ENCODE measurements around the gene GRM1.

GRM1 gene

DNA sequence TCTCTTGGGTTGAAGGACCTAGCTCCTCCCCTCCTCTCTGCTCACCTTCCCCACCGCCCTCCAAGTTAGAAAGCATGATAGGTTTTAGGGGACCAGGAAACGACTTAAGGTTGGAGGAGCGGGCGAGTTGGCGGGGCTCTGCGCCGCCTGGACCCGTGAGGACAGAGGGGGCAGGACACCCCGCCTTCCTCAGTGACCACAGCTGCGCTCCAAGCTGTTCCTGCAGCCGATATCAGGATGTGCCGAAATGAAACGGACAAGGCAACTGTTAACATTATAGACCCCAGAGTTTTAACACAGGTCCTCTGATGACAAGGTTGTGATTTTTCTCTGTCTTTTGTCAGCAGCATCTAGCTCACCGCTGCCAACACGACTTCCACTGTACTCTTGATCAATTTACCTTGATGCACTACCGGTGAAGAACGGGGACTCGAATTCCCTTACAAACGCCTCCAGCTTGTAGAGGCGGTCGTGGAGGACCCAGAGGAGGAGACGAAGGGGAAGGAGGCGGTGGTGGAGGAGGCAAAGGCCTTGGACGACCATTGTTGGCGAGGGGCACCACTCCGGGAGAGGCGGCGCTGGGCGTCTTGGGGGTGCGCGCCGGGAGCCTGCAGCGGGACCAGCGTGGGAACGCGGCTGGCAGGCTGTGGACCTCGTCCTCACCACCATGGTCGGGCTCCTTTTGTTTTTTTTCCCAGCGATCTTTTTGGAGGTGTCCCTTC, at the start of gene GRM1:
Gene GRM1 (plus strand): TSS at position 212 of the 722 bp plus-strand sequence. CDS start 456 bp downstream, at position 668.
- DNase-seq (ENCODE audit: low spot score), result no peak

- DNase-seq (ENCODE audit: low spot score), result no peak
Measured at GRCh38 chr6:146009338-146009737, 19.5 kb upstream of the GRM1 start.

DNA sequence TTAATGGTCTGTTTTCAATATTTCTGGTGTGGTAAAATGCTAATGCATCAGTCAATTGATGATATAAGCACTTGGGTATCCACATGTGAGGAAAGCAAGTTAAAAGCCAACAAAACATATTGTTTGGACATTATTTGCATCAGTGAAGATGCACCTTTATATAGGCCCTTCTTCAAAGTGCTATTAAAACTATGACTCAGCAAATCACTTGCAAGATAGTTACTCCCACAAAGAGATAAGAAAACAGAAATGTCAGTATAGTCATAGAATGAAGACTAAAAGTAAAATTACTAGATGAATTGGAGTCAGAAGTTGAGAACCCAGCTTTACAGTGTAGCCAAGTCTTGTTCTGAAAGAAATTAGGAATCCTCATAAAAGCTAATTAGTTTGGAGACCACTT, 14.6 kb upstream of the GRM1 start:
- DNase-seq (ENCODE audit: low spot score), result no peak

DNA sequence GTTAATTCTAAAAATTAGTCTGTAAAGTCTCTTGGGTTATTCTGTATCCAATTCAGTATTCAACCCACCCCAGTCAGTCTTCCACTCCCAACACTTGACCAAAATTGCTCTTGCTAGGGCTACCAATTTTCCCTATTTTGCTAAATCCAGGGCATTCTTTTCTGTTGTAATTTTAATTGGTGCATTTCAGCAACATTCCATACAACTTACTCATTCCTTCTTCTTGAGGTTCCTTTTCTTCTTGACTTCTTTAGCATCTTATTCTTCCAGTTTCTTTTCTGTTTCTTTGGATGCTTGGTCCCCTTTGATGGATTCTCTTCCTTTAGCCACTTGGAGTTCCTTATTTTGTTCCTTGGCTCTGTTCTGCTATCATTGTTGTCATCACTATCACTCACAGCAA, 11.2 kb upstream of the GRM1 start:
- no peak for DNase-seq (ENCODE audit: low spot score)

- no peak for DNase-seq (ENCODE audit: low spot score)
Measured at GRCh38 chr6:146026873-146027272, 2.0 kb upstream of the GRM1 start.

DNA sequence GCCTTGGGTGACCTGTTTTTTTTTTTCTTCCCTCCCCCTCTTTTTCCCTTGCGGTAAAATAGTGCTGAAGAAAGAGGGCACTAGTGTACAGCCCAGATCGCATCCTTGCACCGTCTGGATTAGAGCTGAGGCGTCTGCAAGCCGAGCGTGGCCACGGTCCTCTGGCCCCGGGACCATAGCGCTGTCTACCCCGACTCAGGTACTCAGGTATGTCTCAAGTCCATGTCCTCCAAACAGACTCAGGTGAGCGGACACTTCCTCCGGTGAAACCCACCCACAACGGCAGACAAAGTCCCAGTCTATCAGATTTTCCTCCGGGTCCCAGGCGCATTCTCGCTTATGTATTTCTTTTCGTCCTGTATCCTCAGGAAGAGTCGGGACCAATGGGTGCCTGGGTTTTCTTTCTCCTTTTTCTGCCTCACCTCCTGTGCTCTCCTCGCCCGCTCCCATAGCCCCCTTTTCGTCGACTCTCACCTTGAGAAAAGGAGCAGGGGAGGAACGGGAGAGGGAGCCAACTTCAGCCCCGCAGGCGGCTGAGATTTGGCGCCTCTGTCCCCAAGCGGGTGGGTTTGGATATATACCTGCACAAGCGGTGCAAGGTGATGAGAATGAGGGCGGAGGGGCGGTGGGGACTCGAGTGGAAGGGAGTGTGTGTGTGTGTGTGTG, 1.1 kb upstream of the GRM1 start:
- DNase-seq (ENCODE audit: low spot score), result no peak

GRCh38 chr6:146028252-146028795, 538 bp upstream of the GRM1 start:
- DNase-seq (ENCODE audit: low spot score), result peak; percentile 56

DNA sequence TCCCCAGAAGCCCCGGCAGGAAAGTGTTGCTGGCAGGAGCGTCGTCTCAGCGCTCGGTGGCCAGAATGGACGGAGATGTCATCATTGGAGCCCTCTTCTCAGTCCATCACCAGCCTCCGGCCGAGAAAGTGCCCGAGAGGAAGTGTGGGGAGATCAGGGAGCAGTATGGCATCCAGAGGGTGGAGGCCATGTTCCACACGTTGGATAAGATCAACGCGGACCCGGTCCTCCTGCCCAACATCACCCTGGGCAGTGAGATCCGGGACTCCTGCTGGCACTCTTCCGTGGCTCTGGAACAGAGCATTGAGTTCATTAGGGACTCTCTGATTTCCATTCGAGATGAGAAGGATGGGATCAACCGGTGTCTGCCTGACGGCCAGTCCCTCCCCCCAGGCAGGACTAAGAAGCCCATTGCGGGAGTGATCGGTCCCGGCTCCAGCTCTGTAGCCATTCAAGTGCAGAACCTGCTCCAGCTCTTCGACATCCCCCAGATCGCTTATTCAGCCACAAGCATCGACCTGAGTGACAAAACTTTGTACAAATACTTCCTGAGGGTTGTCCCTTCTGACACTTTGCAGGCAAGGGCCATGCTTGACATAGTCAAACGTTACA, 817 bp downstream of the GRM1 start:
- DNase-seq (ENCODE audit: low spot score), result no peak

DNA sequence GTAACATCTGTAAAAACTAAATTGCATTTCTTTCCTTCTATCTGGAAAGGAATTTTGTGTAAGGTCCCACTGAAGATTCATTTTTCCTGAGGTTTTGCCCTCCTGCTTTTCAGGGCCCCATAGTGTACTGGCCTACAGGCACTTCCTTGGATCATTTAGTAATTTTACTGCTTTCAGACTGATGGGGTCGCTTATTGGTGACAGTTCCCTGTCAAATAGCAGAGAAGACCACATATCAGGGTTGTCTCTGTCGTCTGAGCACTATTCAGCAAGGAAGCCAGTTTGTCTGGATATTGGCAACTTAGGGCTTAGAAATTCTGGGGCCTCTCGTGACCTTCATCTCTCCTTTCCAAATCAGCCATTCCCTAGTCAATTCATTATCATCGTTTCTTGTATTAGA, 3.5 kb downstream of the GRM1 start:
- DNase-seq (ENCODE audit: low spot score), result no peak

DNA sequence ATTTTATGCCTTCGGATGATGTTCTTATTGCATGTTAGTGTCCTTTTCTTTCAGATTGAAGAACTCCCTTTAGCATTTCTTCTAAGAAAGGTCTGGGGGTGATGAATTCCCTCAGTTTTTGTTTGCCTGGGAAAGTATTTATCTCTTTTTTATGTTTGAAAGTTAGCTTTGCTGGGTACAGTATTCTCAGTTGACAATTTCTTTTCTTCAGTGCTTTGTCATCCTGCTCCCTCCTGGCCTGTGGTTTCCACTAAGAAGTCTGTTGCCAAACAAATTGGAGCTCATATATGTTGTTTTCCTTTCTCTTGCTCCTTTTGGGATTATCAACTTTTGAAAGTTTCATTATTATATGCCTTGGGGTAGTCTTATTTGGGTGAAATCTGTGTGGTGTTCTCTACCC, 11.5 kb downstream of the GRM1 start:
- no peak for DNase-seq (ENCODE audit: low spot score)

DNA sequence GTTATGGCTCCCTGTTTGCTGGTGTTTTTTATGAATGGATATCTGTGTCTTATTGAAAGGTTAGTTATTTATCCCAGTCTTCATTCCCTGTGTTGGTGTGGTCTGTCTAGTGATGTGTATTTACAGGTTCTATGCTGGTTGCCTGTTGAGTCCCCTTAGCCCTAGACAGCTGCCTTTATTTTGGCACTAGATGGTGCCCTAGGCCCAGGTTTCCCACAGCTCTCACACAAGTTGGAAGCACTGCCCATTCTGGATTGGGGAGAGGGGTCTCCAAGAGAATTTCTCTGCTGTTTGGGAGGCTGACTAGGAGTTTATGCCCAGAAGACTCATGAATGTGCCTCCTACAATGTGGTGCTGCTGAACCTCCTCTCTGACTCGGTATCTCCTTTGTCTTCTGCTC, 12.4 kb downstream of the GRM1 start:
- DNase-seq (ENCODE audit: low spot score), result peak; percentile 17

GRCh38 chr6:146047371-146047770, 18.5 kb downstream of the GRM1 start:
- DNase-seq (ENCODE audit: low spot score), result no peak

DNA sequence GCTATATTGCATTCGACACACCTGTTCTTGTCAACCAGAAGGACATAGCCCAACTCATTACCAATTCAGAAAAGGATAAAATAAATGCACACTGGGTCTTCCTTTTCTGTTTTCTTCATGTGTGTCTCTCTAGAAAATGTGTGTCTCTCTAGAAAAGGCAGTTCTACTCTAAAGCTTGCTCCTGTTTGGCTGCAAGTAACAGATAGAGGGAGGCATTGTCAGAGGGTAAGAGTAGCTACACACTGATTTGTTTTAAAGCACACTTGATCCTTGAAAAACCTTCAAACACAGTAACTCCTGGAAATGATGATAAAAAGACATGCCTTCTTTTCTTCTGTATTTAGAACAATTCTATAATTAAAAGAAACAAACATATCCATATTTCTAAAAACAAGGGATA, 21.3 kb downstream of the GRM1 start:
- no peak for DNase-seq (ENCODE audit: low spot score)

GRCh38 chr6:146056506-146056905, 27.6 kb downstream of the GRM1 start:
- no peak for DNase-seq (ENCODE audit: low spot score)

GRCh38 chr6:146065690-146066089, 36.8 kb downstream of the GRM1 start:
- DNase-seq (ENCODE audit: low spot score), result no peak

- DNase-seq (ENCODE audit: low spot score), result no peak
Measured at GRCh38 chr6:146066506-146066905, 37.6 kb downstream of the GRM1 start.

DNA sequence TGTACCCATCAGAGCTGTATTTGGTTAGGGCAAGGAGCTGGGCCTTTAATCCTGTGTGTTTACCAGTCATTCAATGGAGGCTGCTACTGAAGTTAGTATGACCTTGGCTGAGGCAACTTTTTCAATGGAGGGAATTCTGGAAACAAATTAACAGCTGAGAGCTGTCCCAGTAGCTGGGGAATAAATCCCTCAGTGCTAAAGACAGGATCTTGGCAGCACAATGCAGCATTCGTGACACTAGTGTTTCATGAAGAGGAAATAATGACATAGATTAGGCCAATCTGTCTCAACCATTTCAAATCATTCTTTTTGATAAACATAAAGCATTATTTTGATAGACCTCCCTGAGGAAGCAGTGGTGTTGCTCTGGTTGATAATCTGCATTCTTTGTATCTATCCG, 42.9 kb downstream of the GRM1 start:
- no peak for DNase-seq (ENCODE audit: low spot score)

DNA sequence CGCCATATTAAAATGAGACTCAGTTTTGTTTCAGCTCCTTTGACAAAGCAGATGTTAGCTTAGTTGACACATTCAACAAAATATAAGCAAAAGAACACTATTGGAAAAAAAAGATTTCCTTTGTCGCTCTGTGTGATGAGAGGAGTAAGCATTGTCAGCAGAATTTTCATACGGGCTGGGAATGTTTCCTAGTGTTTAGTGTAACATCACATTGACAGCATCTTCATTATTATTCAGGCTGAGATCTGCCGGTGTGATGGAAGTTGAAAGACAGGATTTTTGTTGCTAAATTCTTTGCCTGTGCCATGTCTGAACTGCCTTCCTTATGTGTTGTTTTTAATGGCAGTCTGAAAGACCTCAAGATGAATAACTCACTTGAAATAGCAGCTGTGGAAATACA, 49.1 kb downstream of the GRM1 start:
- DNase-seq (ENCODE audit: low spot score), result no peak

- no peak for DNase-seq (ENCODE audit: low spot score)
Measured at GRCh38 chr6:146087386-146087785, 58.5 kb downstream of the GRM1 start.

DNA sequence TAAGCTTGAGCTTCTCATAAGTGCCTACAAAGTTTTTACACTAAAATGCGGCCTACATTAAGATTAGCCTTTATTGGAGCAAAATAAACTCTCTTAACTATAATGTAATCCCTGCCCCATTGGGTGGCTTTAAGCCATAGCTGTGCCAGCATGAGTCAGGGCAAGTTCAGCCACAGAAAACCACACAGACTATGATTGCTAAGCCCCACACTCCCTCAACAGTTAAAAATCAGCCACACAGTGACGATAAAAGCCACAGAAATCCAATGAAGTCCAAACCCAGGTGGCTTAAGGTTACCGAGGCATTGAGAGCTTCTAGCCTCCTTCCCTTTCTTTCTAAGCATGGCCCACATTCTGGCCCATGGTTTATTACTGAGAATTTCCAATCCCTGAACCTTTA, 61.6 kb downstream of the GRM1 start:
- no peak for DNase-seq (ENCODE audit: low spot score)

DNA sequence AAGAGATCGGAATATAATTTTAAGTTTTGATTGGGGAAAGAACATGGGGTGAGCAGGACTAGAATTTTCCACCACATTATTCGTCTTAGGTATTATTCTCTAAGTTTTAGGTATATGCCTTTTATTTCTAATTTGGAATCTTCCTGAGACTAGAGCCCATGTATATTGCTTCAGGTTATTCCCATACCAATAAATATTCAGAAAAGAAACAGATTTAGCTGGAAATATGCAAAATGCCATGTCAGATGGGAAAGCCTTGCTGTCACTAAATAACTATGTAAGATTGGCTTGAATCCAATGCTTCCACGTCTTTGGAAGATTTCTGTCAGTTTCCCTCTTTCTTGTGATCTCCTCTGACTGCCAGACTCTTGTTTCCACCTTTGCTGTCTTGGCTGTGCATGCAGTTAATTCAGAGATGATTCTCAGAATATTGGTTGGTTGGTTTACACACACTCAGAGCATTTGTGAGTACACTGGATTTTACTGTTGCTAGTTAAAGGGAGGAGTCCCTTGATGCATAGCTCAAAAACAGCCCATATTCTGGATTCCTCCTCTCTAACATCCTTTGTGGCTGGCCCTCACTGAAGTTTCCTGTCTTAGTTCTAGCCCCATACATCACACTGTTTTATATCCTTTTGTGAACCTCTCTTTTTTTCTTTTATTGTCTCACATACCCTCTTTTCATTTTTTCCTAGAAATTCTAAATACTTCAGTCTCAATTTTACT, 64.3 kb downstream of the GRM1 start:
- no peak for DNase-seq (ENCODE audit: low spot score)

DNA sequence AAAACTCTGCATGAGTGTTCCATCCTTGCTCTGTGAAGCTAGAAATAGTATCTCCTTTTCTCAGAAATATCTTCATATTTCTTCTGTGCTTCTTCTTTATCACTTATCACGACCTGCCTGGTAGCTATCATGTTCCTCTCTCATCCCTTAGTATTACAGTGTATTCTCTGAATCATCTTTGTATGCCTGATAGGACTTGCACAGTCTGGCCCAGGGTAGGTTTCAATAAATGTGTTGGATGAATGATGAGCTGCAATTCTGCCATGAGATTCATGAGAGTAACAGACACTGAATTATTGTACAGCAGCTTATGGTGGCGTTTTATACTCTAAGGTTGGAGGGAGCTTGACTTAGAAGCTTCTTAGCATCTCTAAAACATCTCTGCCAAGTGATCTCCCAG, 66.6 kb downstream of the GRM1 start:
- DNase-seq (ENCODE audit: low spot score), result no peak

DNA sequence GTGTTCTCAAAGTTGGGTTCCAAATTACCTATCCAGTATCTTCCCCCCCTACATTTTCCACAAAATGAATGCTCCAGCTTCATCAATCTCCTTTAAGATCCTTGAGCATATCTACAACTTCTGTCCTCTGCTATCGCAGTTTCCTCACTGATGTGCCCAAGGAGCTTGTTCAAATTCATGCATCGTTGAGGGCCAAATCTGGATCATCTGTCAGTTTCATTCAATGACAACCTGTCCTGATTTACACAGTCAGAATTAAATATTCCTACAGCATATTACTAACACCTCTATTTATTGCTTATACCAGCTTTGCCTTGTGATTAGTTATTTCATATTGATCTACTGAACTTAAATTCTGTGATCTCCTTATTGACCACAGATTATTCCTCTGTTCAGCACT, 68.7 kb downstream of the GRM1 start:
- no peak for DNase-seq (ENCODE audit: low spot score)
